Activated T-cell treated with anti-CD3 and anti-CD28 coated beads for 1 hour (primary cell): ENCODE results near the gene COL7A1.

Experiments
- DNase-seq: peaks from one replicate; pipeline ENCODE4 v3.0.0-alpha.2; 2020; ENCODE audit warnings: low read depth

COL7A1 gene

GRCh38 chr3:48591886-48592518 lies 3.1 kb downstream of the COL7A1 start:
- DNase-seq, result no peak

DNA sequence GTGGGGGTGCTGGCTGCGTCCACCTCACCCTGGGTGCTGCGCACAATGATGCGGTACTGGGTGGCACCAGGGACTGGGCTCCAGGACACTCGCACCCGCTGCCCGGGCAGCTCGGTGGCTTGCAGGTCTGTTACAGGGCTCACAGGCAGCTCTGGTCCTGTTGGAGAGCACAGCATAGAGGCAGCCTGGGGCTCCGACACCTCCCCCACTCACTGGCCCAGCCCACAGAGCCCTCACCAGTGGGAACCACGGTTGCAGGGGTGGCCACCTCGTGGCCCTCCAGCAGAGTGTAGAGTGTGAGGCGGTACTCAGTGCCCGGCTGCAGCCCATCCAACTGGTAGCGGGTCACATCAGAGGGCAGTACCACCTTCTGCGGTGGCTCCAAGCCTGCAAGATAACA lies 3.7 kb downstream of the COL7A1 start:
- DNase-seq, result no peak

- DNase-seq, result no peak
Observed at GRCh38 chr3:48588230-48588629, 6.9 kb downstream of the COL7A1 start.

GRCh38 chr3:48587686-48588085 lies 7.4 kb downstream of the COL7A1 start:
- DNase-seq, result no peak

- no peak for DNase-seq
Observed at GRCh38 chr3:48585411-48585810, 9.7 kb downstream of the COL7A1 start.

GRCh38 chr3:48584836-48585235 lies 10.3 kb downstream of the COL7A1 start:
- DNase-seq, result no peak

- no peak for DNase-seq
Observed at GRCh38 chr3:48581621-48582481, 13.3 kb downstream of the COL7A1 start.

- DNase-seq, result no peak
Observed at GRCh38 chr3:48576647-48577046, 18.5 kb downstream of the COL7A1 start.

DNA sequence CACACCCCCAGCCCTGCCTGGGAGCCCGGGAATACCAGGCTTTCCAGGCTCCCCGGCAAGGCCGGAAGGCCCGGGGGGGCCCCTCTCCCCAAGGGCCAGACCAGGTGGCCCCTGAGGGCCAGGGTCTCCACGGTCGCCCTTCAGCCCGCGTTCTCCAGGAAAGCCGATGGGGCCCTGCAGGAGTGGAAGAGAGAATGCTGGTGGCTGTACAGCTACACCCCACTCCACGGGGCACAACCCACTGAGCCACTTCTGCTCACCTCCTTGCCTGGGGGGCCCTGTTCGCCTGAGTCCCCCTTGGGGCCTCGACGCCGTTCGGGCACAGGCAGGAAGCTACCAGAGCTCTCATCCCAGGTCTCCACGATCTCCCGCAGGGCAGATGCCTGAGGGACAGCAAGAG lies 19.8 kb downstream of the COL7A1 start:
- DNase-seq, result no peak

DNA sequence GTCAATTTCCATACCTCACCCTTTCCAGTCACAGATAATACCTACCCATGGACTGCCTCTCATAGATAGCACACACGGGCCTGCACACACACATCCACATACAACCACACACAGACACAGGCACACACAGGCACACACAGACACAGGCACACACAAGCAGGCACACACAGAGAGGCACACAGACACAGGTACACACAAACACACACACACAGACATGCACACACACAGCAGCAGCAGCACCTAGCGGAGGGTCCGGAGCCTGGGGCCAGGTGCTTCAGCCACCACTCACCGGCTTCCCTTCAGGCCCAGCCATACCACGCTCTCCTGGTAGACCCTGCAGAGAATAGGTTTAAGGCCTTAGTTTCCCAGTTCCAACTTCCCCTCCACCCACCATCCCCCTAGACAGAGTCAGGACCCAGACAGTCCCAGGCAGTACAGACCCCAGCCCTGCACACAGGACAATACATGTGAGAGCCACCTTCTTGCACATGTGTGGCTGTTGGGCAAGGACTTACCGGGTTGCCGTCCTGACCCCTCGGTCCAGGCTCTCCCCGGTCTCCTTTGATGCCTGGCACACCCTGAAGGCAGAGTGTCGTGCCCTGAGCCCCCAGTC lies 21.1 kb downstream of the COL7A1 start:
- DNase-seq, result no peak

- no peak for DNase-seq
Observed at GRCh38 chr3:48572517-48572916, 22.6 kb downstream of the COL7A1 start.

DNA sequence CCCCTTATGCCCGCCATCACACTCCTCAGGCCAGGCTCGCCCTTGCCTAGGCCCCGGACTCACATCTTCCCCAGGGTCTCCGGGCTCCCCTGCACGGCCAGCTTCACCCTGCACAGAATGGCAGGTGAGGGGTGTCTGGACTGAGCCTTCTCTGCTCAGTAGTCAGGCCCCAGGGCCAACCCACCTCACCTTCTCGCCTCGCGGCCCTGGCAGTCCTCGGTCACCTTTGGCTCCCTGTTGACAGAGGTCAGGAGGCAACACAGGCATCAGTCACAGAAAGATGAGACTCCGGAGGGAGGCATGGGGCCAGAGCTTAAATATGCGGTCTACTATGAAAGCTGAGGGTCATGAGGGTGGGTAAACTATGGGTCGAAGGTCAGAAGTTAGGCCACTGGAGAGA lies 23.2 kb downstream of the COL7A1 start:
- no peak for DNase-seq

DNA sequence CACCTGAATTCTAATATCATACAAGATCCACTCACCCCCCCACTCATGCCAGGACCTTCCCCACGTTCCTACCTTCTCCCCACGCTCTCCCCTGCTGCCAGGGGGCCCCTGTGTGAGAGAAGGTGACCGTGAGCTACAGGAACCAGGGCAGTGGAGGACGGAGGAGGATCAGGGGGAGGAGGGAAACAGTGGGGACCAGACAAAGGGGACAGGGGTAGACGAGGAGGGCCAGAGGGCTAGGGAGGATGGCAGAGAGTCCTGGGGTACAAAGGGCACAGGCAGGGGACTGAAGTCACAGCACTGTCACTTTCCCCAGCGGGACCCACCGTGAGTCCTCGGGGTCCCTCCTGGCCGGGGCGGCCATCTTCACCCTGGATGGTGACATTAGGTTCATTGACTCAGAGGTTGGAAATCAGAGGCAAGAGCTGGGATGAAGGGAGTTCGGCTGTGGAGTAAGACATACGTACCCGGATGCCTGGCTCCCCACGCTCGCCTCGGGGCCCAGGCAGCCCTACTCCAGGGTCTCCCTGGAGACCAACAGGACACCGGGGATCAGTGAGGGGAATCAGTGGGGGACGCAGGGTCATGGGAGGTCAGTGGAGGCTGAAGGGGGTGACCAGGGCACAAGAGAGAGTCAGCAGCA lies 25.2 kb downstream of the COL7A1 start:
- no peak for DNase-seq

GRCh38 chr3:48569400-48569799 lies 25.7 kb downstream of the COL7A1 start:
- no peak for DNase-seq

GRCh38 chr3:48568476-48568875 lies 26.7 kb downstream of the COL7A1 start:
- DNase-seq, result no peak

DNA sequence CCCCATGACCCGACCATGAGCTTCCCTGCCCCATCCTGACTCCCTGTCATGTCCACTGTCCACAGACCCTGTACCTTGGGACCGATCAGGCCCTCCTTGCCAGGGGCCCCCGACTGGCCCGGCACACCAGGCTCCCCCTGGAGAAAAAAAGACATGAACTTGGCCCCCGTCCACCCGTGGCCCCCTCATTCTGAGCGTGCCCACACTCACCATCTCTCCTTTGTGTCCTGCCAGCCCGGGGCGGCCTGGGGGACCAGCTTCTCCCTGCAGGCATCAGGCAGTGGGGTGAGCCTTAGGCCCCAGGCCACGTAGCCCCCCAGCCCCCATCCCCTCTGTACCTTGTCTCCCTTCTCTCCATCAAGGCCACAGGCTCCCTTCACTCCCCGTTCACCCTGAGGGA lies 27.6 kb downstream of the COL7A1 start:
- no peak for DNase-seq

DNA sequence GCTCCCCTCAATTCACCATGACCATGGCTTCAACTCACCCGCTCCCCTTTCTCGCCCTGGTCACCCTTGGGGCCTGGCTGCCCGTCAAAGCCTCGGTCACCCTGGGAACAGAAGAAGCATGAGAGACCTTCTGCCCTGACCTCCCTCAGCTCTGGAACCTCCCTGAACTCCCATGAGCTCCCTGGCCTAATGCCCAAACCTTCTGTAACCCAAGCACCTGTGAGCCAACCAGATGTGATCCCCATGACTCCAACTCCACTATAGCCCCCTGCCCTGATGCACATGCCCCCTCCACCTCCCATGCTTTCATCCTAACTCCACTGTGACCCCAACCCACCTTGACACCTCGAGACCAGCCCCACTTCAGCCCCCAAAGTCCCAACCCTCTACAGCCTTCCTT lies 28.0 kb downstream of the COL7A1 start:
- DNase-seq, result no peak

DNA sequence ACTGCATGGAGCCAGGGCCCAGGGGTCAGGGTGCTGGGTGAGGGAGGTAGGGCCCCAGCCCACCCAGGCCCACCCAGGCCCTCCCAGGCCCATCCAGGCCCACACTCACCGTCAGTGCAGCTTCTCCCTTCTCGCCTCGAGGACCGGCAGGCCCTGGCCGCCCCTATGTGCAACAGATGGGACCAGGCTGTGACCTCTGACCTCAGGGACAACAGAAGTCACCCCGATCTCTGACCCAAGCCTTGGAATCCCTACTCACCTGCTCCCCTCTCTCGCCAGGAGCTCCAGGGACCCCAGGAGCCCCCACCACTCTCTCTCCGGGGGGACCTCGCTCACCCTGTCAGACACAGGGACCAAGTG lies 28.7 kb downstream of the COL7A1 start:
- DNase-seq, result no peak

GRCh38 chr3:48565591-48566400 lies 29.3 kb downstream of the COL7A1 start:
- no peak for DNase-seq

- no peak for DNase-seq
Observed at GRCh38 chr3:48565186-48565585, 29.9 kb downstream of the COL7A1 start.

DNA sequence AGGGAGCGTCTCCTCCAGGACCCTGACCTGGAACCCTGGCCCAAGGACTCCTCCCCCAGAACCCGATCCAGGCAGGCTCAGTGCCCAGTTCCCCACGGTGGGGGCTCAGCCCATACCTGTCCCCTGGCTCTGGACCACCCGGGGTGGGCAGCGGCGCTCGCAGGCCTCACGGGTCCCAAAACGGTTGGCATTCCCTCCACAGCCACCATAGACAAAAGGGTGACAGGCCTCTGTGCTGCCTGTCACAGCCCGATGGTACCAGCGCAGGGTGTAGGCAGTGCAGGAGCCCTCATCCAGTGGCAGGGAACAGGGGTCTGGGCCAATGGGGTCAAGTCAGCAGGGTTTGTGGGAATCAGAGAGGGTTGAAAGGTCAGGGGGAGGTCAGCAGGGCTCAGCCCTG lies 30.5 kb downstream of the COL7A1 start:
- no peak for DNase-seq

DNA sequence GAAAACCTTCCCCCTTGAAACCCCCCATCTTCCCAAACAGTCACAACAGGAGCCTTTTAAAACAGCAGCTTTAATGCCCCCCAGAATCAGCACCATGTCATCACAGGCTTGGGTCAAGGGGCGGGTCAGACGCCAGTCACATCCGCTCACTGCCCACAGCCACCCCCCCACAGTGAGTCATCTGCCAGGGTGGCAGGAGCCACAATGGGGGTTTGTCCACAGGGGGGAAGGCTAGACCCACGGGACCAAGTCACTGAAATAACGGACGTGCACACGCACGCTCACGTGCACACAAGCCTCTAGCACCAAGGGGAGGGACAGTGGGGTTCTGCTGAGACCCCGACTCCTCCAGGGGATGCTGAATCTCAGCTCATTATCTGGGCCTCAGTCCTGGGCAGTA lies 31.1 kb downstream of the COL7A1 start:
- no peak for DNase-seq
